OCI-LY3 (cell line): ENCODE data around the gene CCDC141.

Experiments used
- H2AFZ ChIP-seq: fragments of 200-600, 300-600 bp; shearing (Covaris generic); 2 replicates; pipeline ENCODE4 v1.6.0; 2014; ENCODE audit warnings: antibody characterized with exemption, low read depth, low read length
- H3K27ac ChIP-seq: fragments of 200-600, 300-600 bp; sonication (generic); 2 replicates; pipeline ENCODE4 v1.5.1; 2014; ENCODE audit warnings: mild to moderate bottlenecking, low read length, moderate library complexity, mixed read lengths
- H3K27me3 ChIP-seq: fragments of 200-600, 300-600 bp; sonication (generic); 2 replicates; pipeline ENCODE4 v1.6.1; 2014; ENCODE audit warnings: low read depth, low read length, mixed read lengths
- H3K36me3 ChIP-seq: fragments of 200-600, 300-600 bp; sonication (generic); replicated peaks from 2 replicates; pipeline ENCODE3; 2014; ENCODE audit warnings: low read depth, low read length, mixed read lengths
- H3K4me1 ChIP-seq: fragments of 300-600, 200-600 bp; sonication (generic); 2 replicates; pipeline ENCODE4 v1.6.1; 2014; ENCODE audit warnings: low read length, mixed read lengths
- H3K4me2 ChIP-seq: fragments of 200-600, 300-600 bp; sonication (generic); 2 replicates; pipeline ENCODE4 v1.6.1; 2014; ENCODE audit warnings: low read length, mixed read lengths
- H3K4me3 ChIP-seq: fragments of 300-600, 200-600 bp; sonication (generic); 2 replicates; pipeline ENCODE4 v1.5.1; 2014; ENCODE audit warnings: antibody characterized with exemption, mild to moderate bottlenecking, low read length, moderate library complexity
- H3K79me2 ChIP-seq: fragments of 300-600, 200-600 bp; shearing (Covaris generic); 2 replicates; pipeline ENCODE4 v1.6.1; 2014; ENCODE audit warnings: mild to moderate bottlenecking, low read length, mixed read lengths
- H3K9ac ChIP-seq: fragments of 300-600, 200-600 bp; shearing (Covaris generic); 2 replicates; pipeline ENCODE4 v1.6.0; 2014; ENCODE audit warnings: mild to moderate bottlenecking, low read length, moderate library complexity
- H3K9me3 ChIP-seq: fragments of 200-600, 300-600 bp; shearing (Covaris generic); 2 replicates; pipeline ENCODE4 v1.6.1; 2014; ENCODE audit warnings: low read length, mixed read lengths; ENCODE audit not compliant: insufficient read depth
- H4K20me1 ChIP-seq: fragments of 200-600, 300-600 bp; sonication (generic); 2 replicates; pipeline ENCODE4 v1.6.1; 2016; ENCODE audit warnings: low read length, mixed read lengths; ENCODE audit not compliant: insufficient read depth
- CTCF ChIP-seq: fragments of 200-600, 300-600 bp; sonication (generic); IDR thresholded peaks from 2 replicates; pipeline ENCODE4 v1.5.1; 2014; ENCODE audit warnings: antibody characterized with exemption, low read length, low read depth
- EZH2phosphoT487 ChIP-seq: fragments of 200-600 bp; shearing (Covaris generic); IDR thresholded peaks from 2 replicates; pipeline ENCODE4 v1.6.1; 2018; ENCODE audit warnings: antibody characterized with exemption, mixed run types, low read depth

CCDC141 gene

GRCh38 chr2:178845566-178846457 is 204.1 kb downstream of the CCDC141 start:
- H3K4me3 ChIP-seq, result no peak overlapping the region
- no peaks in the 10 kb centered on the region for H3K4me1 ChIP-seq
- no peaks in the 10 kb centered on the region for H3K36me3 ChIP-seq
- no peak overlapping the region for H2AFZ ChIP-seq
- no peak for TF ChIP-seq CTCF
- no peak for TF ChIP-seq EZH2phosphoT487
- no peak overlapping the region for H3K27ac ChIP-seq
- no peaks in the 10 kb centered on the region for H3K9me3 ChIP-seq
- H3K9ac ChIP-seq, result no peak overlapping the region
- H3K79me2 ChIP-seq, result no peaks in the 10 kb centered on the region
- H4K20me1 ChIP-seq, result no peaks in the 10 kb centered on the region
- no peaks in the 10 kb centered on the region for H3K27me3 ChIP-seq
- H3K4me2 ChIP-seq, result no peak overlapping the region

GRCh38 chr2:178844701-178845100 is 205.2 kb downstream of the CCDC141 start:
- Histone ChIP-seq H3K27ac (no peak overlapping the region), H3K9ac (no peak overlapping the region), H3K4me2 (no peak overlapping the region), H3K36me3 (no peaks in the 10 kb centered on the region), H3K79me2 (no peaks in the 10 kb centered on the region), H3K4me3 (no peak overlapping the region), H3K9me3 (no peaks in the 10 kb centered on the region), H4K20me1 (no peaks in the 10 kb centered on the region), H2AFZ (no peak overlapping the region), H3K4me1 (no peaks in the 10 kb centered on the region), H3K27me3 (no peaks in the 10 kb centered on the region)
- TF ChIP-seq CTCF (no peak), EZH2phosphoT487 (no peak)

GRCh38 chr2:178844269-178844668 is 205.7 kb downstream of the CCDC141 start:
- H3K27ac ChIP-seq, result no peak overlapping the region
- H3K4me2 ChIP-seq, result no peak overlapping the region
- no peaks in the 10 kb centered on the region for H3K27me3 ChIP-seq
- no peaks in the 10 kb centered on the region for H4K20me1 ChIP-seq
- no peak overlapping the region for H2AFZ ChIP-seq
- H3K79me2 ChIP-seq, result no peaks in the 10 kb centered on the region
- no peaks in the 10 kb centered on the region for H3K36me3 ChIP-seq
- no peak overlapping the region for H3K9ac ChIP-seq
- no peaks in the 10 kb centered on the region for H3K4me1 ChIP-seq
- no peak overlapping the region for H3K4me3 ChIP-seq
- no peak for TF ChIP-seq EZH2phosphoT487
- H3K9me3 ChIP-seq, result no peaks in the 10 kb centered on the region

GRCh38 chr2:178843697-178844096 is 206.2 kb downstream of the CCDC141 start:
- H3K27ac ChIP-seq, result no peak overlapping the region
- no peak overlapping the region for H3K9ac ChIP-seq
- no peaks in the 10 kb centered on the region for H3K79me2 ChIP-seq
- H3K9me3 ChIP-seq, result no peaks in the 10 kb centered on the region
- H3K27me3 ChIP-seq, result no peaks in the 10 kb centered on the region
- no peak overlapping the region for H3K4me2 ChIP-seq
- H3K4me3 ChIP-seq, result no peak overlapping the region
- no peaks in the 10 kb centered on the region for H3K4me1 ChIP-seq
- no peaks in the 10 kb centered on the region for H4K20me1 ChIP-seq
- H2AFZ ChIP-seq, result no peak overlapping the region
- H3K36me3 ChIP-seq, result no peaks in the 10 kb centered on the region
- no peak for TF ChIP-seq CTCF
- no peak for TF ChIP-seq EZH2phosphoT487
